GM23338 (cell line): ENCODE data around the gene SLC1A3. TPM values are rescaled to one million over a fixed set of nuclear protein-coding genes. Genes with fewer than 3 reads are reported as not detected.
A peak's percentile ranks its signal among the peaks of the same experiment; 100 is the strongest.

Experiments
- ATAC-seq: fragments of 200-7000 bp; cut with Tn5 transposase; 3 replicates; pipeline ENCODE4 v1.9.1; 2020
- DNase-seq: peaks from one replicate; pipeline ENCODE4 v3.0.0-alpha.2; 2015; ENCODE audit warnings: low spot score
- H2AFZ ChIP-seq: fragments of 200-600 bp; sonication (generic); 2 replicates; pipeline ENCODE4 v1.8.0; 2016; ENCODE audit warnings: antibody characterized with exemption, mild to moderate bottlenecking, moderate library complexity
- H3F3A ChIP-seq: fragments of 200-600 bp; sonication (generic); replicated peaks from 2 replicates; pipeline ENCODE4 v1.8.0; 2017; ENCODE audit warnings: antibody characterized with exemption, mixed run types, low read depth
- H3K27ac ChIP-seq: fragments of 200-600 bp; sonication (generic); 2 replicates; pipeline ENCODE4 v1.6.1; 2016; ENCODE audit warnings: low read depth
- H3K27me3 ChIP-seq: fragments of 200-600 bp; sonication (generic); 2 replicates; pipeline ENCODE4 v1.8.0; 2016; ENCODE audit warnings: mild to moderate bottlenecking, mixed run types, moderate library complexity; ENCODE audit not compliant: insufficient read depth
- H3K36me3 ChIP-seq: fragments of 200-600 bp; sonication (generic); 2 replicates; pipeline ENCODE4 v1.8.0; 2016; ENCODE audit warnings: mild to moderate bottlenecking; ENCODE audit not compliant: insufficient read depth
- H3K4me1 ChIP-seq: fragments of 200-600 bp; sonication (generic); 2 replicates; pipeline ENCODE4 v1.8.0; 2016; ENCODE audit warnings: mild to moderate bottlenecking, moderate library complexity; ENCODE audit not compliant: insufficient read depth
- H3K4me2 ChIP-seq: fragments of 200-600 bp; sonication (generic); 2 replicates; pipeline ENCODE4 v1.7.1; 2017; ENCODE audit warnings: mixed run types
- H3K4me3 ChIP-seq: fragments of 200-600 bp; sonication (generic); 2 replicates; pipeline ENCODE4 v1.6.1; 2016; ENCODE audit warnings: mixed run types
- H3K79me2 ChIP-seq: fragments of 200-600 bp; sonication (generic); replicated peaks from 2 replicates; pipeline ENCODE4 v1.8.0; 2017; ENCODE audit warnings: mild to moderate bottlenecking; ENCODE audit not compliant: insufficient read depth
- H3K9me2 ChIP-seq: fragments of 200-600 bp; sonication (generic); 2 replicates; pipeline ENCODE4 v1.8.0; 2017; ENCODE audit not compliant: insufficient read depth
- H4K20me1 ChIP-seq: fragments of 200-600 bp; sonication (generic); replicated peaks from 2 replicates; pipeline ENCODE4 v1.8.0; 2017; ENCODE audit warnings: mild to moderate bottlenecking; ENCODE audit not compliant: insufficient read depth
- H3K27ac Mint-ChIP-seq: 2 replicates; pipeline ENCODE4 v1.8.0; 2020; ENCODE audit warnings: inconsistent platforms, mild to moderate bottlenecking, moderate library complexity, mixed read lengths
- H3K27me3 Mint-ChIP-seq: 3 replicates; pipeline ENCODE4 v1.8.0; 2022; ENCODE audit warnings: low read depth, mild to moderate bottlenecking, moderate library complexity, mixed read lengths, inconsistent platforms; ENCODE audit not compliant: insufficient read depth, poor library complexity
- H3K36me3 Mint-ChIP-seq: 3 replicates; pipeline ENCODE4 v1.8.0; 2021; ENCODE audit warnings: low read depth, mild to moderate bottlenecking, inconsistent platforms, moderate library complexity, mixed read lengths
- H3K4me1 Mint-ChIP-seq: 3 replicates; pipeline ENCODE4 v1.8.0; 2020; ENCODE audit warnings: mild to moderate bottlenecking, inconsistent platforms, mixed read lengths
- H3K4me3 Mint-ChIP-seq: 3 replicates; pipeline ENCODE4 v1.8.0; 2021; ENCODE audit warnings: moderate library complexity, mild to moderate bottlenecking, inconsistent platforms, mixed read lengths
- H3K9me3 Mint-ChIP-seq: 3 replicates; pipeline ENCODE4 v1.8.0; 2020; ENCODE audit warnings: moderate library complexity, mild to moderate bottlenecking, inconsistent platforms, mixed read lengths
- CREB1 ChIP-seq: fragments of 250-450 bp; sonication (Bioruptor Pico); IDR thresholded peaks from 2 replicates; pipeline ENCODE4 v1.5.0; 2020; ENCODE audit warnings: low read depth, mild to moderate bottlenecking, moderate library complexity
- EZH2 ChIP-seq: fragments of 200-600 bp; sonication (generic); IDR thresholded peaks from one replicate; pipeline ENCODE4 v1.8.0; 2017; ENCODE audit warnings: antibody characterized with exemption, mild to moderate bottlenecking, low read depth; ENCODE audit not compliant: unreplicated experiment
- EZH2phosphoT487 ChIP-seq: fragments of 200-600 bp; sonication (generic); IDR thresholded peaks from one replicate; pipeline ENCODE4 v1.8.1; 2018; ENCODE audit warnings: antibody characterized with exemption; ENCODE audit not compliant: unreplicated experiment
- NANOG ChIP-seq: IDR thresholded peaks from 2 replicates; pipeline ENCODE4 v1.6.1; 2016; ENCODE audit warnings: antibody characterized with exemption, borderline replicate concordance
- STAT1 ChIP-seq: IDR thresholded peaks from one replicate; pipeline ENCODE4 v1.6.1; 2016; ENCODE audit warnings: antibody characterized with exemption; ENCODE audit not compliant: unreplicated experiment
- ZNF114 ChIP-seq: fragments of 250-450 bp; sonication (Bioruptor Pico); IDR thresholded peaks from 2 replicates; pipeline ENCODE4 v1.5.0; 2020; ENCODE audit warnings: mild to moderate bottlenecking, moderate library complexity
- polyA plus RNA-seq: library from polyadenylated mRNA; unstranded; fragments of >200 nt; fragmentation: Nextera tagmentation; extraction: Ambion mirVana; gene quantifications from 2 replicates; pipeline ENCODE4 v1.2.1, GENCODE V29; 2016
- total RNA-seq: library from RNA; depleted of rRNA; stranded (reverse); fragments of >200 nt; shearing (Covaris generic); gene quantifications from 2 replicates; pipeline ENCODE4 v1.2.3, GENCODE V29; 2014
- TF ChIP-seq, protein P1 (sequence below): IDR thresholded peaks from one replicate; pipeline ENCODE4 v1.6.1; 2018; ENCODE audit warnings: antibody characterized with exemption; ENCODE audit not compliant: unreplicated experiment
- TF ChIP-seq, protein P2 (sequence below), 2 experiments: fragments of 200-600 bp in 1 of 2; sonication (generic) in 1 of 2; conservative IDR thresholded peaks; 2 replicates each; pipeline versions ENCODE4 v1.5.1 to v1.6.1; 2016 to 2017; ENCODE audit warnings: antibody characterized with exemption in 2 of 2, low read depth in 2 of 2, mild to moderate bottlenecking in 2 of 2, moderate library complexity in 1 of 2
- TF ChIP-seq, protein P3 (sequence below): IDR thresholded peaks from 2 replicates; pipeline ENCODE4 v1.6.1; 2016; ENCODE audit warnings: antibody characterized with exemption
- TF ChIP-seq, protein P4 (sequence below): fragments of 250-450 bp; sonication (Bioruptor Pico); IDR thresholded peaks from 2 replicates; pipeline ENCODE4 v1.5.0; 2020; ENCODE audit warnings: mild to moderate bottlenecking, moderate library complexity

Gene SLC1A3
- total and polyA plus RNA-seq, 2 experiments from 2014 or later: 29.0 to 40.7 TPM

DNA sequence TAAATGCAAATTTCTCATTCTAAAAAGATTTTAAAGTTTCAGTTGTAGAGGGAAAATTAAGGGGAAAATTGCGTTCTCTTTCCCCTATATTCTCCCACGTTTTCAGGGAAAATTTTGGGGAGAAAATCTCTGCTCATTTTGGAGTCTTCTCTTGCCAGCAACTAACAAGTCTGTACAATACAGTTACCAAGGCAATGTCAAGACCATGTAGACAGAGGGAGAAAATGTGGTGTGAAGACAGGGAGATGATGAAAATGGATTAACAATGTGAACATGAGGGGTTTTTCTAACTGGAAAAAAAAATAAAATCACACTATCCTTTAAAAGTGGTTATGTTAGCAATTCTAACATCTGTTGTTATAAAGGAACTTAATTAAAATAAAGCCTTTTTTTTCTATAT, 22.3 kb downstream of the SLC1A3 start (continued):
- TF ChIP-seq, protein P1, sequence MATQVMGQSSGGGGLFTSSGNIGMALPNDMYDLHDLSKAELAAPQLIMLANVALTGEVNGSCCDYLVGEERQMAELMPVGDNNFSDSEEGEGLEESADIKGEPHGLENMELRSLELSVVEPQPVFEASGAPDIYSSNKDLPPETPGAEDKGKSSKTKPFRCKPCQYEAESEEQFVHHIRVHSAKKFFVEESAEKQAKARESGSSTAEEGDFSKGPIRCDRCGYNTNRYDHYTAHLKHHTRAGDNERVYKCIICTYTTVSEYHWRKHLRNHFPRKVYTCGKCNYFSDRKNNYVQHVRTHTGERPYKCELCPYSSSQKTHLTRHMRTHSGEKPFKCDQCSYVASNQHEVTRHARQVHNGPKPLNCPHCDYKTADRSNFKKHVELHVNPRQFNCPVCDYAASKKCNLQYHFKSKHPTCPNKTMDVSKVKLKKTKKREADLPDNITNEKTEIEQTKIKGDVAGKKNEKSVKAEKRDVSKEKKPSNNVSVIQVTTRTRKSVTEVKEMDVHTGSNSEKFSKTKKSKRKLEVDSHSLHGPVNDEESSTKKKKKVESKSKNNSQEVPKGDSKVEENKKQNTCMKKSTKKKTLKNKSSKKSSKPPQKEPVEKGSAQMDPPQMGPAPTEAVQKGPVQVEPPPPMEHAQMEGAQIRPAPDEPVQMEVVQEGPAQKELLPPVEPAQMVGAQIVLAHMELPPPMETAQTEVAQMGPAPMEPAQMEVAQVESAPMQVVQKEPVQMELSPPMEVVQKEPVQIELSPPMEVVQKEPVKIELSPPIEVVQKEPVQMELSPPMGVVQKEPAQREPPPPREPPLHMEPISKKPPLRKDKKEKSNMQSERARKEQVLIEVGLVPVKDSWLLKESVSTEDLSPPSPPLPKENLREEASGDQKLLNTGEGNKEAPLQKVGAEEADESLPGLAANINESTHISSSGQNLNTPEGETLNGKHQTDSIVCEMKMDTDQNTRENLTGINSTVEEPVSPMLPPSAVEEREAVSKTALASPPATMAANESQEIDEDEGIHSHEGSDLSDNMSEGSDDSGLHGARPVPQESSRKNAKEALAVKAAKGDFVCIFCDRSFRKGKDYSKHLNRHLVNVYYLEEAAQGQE: no peak
- TF ChIP-seq, protein P2, sequence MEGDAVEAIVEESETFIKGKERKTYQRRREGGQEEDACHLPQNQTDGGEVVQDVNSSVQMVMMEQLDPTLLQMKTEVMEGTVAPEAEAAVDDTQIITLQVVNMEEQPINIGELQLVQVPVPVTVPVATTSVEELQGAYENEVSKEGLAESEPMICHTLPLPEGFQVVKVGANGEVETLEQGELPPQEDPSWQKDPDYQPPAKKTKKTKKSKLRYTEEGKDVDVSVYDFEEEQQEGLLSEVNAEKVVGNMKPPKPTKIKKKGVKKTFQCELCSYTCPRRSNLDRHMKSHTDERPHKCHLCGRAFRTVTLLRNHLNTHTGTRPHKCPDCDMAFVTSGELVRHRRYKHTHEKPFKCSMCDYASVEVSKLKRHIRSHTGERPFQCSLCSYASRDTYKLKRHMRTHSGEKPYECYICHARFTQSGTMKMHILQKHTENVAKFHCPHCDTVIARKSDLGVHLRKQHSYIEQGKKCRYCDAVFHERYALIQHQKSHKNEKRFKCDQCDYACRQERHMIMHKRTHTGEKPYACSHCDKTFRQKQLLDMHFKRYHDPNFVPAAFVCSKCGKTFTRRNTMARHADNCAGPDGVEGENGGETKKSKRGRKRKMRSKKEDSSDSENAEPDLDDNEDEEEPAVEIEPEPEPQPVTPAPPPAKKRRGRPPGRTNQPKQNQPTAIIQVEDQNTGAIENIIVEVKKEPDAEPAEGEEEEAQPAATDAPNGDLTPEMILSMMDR (conservative IDR thresholded peaks at IDR 0.05; ENCODE audit: low read depth in 2 of 2): no peak
- TF ChIP-seq, protein P3, sequence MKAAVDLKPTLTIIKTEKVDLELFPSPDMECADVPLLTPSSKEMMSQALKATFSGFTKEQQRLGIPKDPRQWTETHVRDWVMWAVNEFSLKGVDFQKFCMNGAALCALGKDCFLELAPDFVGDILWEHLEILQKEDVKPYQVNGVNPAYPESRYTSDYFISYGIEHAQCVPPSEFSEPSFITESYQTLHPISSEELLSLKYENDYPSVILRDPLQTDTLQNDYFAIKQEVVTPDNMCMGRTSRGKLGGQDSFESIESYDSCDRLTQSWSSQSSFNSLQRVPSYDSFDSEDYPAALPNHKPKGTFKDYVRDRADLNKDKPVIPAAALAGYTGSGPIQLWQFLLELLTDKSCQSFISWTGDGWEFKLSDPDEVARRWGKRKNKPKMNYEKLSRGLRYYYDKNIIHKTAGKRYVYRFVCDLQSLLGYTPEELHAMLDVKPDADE: no peak
- TF ChIP-seq NANOG: no peak
- TF ChIP-seq STAT1: no peak

DNA sequence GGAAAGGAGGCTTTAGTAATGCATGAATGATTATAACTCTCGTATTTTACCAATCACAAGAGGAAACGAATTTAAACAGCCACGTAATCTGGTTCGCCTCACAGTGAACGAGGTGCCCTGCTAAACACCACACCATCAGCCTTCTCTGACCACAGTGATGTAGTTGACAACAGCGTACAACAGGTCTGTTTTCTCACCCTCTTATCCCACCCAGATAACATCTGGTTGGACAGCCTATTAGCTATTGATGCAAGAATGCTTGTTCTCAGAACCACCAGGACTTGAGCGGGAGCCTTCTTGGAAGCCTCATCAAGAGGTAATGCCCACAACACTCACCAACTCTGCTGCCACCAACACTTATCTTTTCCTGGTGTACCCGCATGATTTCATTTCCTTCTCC, 23.3 kb downstream of the SLC1A3 start:
- Histone ChIP-seq H3K9me2 (no peaks in the 10 kb centered on the region), H3K4me1 (peaks cover 3% of the 10 kb centered on the region; the same call in 1 of the 2 replicates), H4K20me1 (no peaks in the 10 kb centered on the region), H3K79me2 (no peaks in the 10 kb centered on the region), H3K4me2 (no peak overlapping the region), H2AFZ (no peak overlapping the region), H3F3A (no peaks in the 10 kb centered on the region), H3K27ac (no peak overlapping the region), H3K4me3 (no peak overlapping the region), H3K36me3 (peaks cover 5% of the 10 kb centered on the region; the same call in 1 of the 2 replicates), H3K27me3 (no peaks in the 10 kb centered on the region)
- DNase-seq (no peak), ATAC-seq (no peak)
- Mint-ChIP-seq H3K4me3 (no peak overlapping the region), H3K27ac (0 out of 2 replicates have a peak overlapping the region, but pooled peaks have one; percentile 11), H3K9me3 (no peaks in the 10 kb centered on the region), H3K4me1 (peaks cover 12% of the 10 kb centered on the region), H3K27me3 (no peaks in the 10 kb centered on the region), H3K36me3 (peaks cover 24% of the 10 kb centered on the region; the same call in 2 of the 3 replicates)
- no peak for TF ChIP-seq STAT1
- TF ChIP-seq EZH2: no peak
- TF ChIP-seq ZNF114 (CRISPR knock-in tag): no peak
- TF ChIP-seq CREB1 (CRISPR knock-in tag): no peak
- TF ChIP-seq EZH2phosphoT487: no peak
- TF ChIP-seq, protein P4, sequence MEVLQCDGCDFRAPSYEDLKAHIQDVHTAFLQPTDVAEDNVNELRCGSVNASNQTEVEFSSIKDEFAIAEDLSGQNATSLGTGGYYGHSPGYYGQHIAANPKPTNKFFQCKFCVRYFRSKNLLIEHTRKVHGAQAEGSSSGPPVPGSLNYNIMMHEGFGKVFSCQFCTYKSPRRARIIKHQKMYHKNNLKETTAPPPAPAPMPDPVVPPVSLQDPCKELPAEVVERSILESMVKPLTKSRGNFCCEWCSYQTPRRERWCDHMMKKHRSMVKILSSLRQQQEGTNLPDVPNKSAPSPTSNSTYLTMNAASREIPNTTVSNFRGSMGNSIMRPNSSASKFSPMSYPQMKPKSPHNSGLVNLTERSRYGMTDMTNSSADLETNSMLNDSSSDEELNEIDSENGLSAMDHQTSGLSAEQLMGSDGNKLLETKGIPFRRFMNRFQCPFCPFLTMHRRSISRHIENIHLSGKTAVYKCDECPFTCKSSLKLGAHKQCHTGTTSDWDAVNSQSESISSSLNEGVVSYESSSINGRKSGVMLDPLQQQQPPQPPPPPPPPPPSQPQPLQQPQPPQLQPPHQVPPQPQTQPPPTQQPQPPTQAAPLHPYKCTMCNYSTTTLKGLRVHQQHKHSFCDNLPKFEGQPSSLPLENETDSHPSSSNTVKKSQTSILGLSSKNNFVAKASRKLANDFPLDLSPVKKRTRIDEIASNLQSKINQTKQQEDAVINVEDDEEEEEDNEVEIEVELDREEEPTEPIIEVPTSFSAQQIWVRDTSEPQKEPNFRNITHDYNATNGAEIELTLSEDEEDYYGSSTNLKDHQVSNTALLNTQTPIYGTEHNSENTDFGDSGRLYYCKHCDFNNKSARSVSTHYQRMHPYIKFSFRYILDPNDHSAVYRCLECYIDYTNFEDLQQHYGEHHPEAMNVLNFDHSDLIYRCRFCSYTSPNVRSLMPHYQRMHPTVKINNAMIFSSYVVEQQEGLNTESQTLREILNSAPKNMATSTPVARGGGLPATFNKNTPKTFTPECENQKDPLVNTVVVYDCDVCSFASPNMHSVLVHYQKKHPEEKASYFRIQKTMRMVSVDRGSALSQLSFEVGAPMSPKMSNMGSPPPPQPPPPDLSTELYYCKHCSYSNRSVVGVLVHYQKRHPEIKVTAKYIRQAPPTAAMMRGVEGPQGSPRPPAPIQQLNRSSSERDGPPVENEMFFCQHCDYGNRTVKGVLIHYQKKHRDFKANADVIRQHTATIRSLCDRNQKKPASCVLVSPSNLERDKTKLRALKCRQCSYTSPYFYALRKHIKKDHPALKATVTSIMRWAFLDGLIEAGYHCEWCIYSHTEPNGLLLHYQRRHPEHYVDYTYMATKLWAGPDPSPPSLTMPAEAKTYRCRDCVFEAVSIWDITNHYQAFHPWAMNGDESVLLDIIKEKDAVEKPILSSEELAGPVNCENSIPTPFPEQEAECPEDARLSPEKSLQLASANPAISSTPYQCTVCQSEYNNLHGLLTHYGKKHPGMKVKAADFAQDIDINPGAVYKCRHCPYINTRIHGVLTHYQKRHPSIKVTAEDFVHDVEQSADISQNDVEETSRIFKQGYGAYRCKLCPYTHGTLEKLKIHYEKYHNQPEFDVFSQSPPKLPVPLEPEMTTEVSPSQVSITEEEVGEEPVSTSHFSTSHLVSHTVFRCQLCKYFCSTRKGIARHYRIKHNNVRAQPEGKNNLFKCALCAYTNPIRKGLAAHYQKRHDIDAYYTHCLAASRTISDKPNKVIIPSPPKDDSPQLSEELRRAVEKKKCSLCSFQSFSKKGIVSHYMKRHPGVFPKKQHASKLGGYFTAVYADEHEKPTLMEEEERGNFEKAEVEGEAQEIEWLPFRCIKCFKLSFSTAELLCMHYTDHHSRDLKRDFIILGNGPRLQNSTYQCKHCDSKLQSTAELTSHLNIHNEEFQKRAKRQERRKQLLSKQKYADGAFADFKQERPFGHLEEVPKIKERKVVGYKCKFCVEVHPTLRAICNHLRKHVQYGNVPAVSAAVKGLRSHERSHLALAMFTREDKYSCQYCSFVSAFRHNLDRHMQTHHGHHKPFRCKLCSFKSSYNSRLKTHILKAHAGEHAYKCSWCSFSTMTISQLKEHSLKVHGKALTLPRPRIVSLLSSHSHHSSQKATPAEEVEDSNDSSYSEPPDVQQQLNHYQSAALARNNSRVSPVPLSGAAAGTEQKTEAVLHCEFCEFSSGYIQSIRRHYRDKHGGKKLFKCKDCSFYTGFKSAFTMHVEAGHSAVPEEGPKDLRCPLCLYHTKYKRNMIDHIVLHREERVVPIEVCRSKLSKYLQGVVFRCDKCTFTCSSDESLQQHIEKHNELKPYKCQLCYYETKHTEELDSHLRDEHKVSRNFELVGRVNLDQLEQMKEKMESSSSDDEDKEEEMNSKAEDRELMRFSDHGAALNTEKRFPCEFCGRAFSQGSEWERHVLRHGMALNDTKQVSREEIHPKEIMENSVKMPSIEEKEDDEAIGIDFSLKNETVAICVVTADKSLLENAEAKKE: no peak
- TF ChIP-seq, protein P2 (conservative IDR thresholded peaks at IDR 0.05; ENCODE audit: low read depth in 2 of 2): no peak
